A549 treated with Hydrocortisone at 1 μM for 4 hours (cell line): Measurements from ENCODE around the gene CACNA2D1. TPM values are rescaled to one million over a fixed set of nuclear protein-coding genes. Genes with fewer than 3 reads are reported as not detected.

Source experiments
- total RNA-seq: library from RNA; stranded (reverse); fragments of 200-300 nt; extraction: Qiagen RNA extraction; gene quantifications from 5 replicates; pipeline ENCODE4 v1.2.3, GENCODE V29; 2022

The CACNA2D1 gene
- total RNA-seq = 5.5 to 11.3 TPM (median 8.4 TPM) in 5 replicates

GRCh38 chr7:82443547-82444219, at the start of gene CACNA2D1:
Gene CACNA2D1, minus strand, starts transcription at chr7:82443777.

